Immature natural killer cell (primary cell): ENCODE results near the gene GHRL. TPM values are rescaled to one million over a fixed set of nuclear protein-coding genes. Genes with fewer than 3 reads are reported as not detected.

Experiments
- DNase-seq, 3 donors: peaks; one replicate each; pipeline ENCODE4 v3.0.0; 2022; ENCODE audit warnings: mixed read lengths in 1 of 3
- H3K27ac Mint-ChIP-seq, 6 donors: one replicate each; pipeline ENCODE4 v1.8.0; 2020; ENCODE audit warnings: mixed read lengths in 6 of 6, mild to moderate bottlenecking in 5 of 6, inconsistent platforms in 4 of 6, moderate library complexity in 3 of 6
- H3K27me3 Mint-ChIP-seq, 3 donors: one replicate each; pipeline ENCODE4 v1.8.0; 2020 to 2021; ENCODE audit warnings: low read depth in 3 of 3, mild to moderate bottlenecking in 3 of 3, mixed read lengths in 3 of 3, moderate library complexity in 3 of 3, inconsistent platforms in 1 of 3
- H3K36me3 Mint-ChIP-seq, 3 donors: one replicate each; pipeline ENCODE4 v1.8.0; 2020; ENCODE audit warnings: mixed read lengths in 3 of 3, inconsistent platforms in 2 of 3, mild to moderate bottlenecking in 2 of 3
- H3K4me1 Mint-ChIP-seq, 2 donors: one replicate each; pipeline ENCODE4 v1.8.0; 2020; ENCODE audit warnings: inconsistent platforms in 2 of 2, mild to moderate bottlenecking in 2 of 2, mixed read lengths in 2 of 2, moderate library complexity in 1 of 2
- H3K4me3 Mint-ChIP-seq, 5 donors: one replicate each; pipeline ENCODE4 v1.8.0; 2020; ENCODE audit warnings: mild to moderate bottlenecking in 5 of 5, mixed read lengths in 5 of 5, inconsistent platforms in 3 of 5, moderate library complexity in 3 of 5
- H3K9me3 Mint-ChIP-seq, 6 donors: one replicate each; pipeline ENCODE4 v1.8.0; 2020; ENCODE audit warnings: mild to moderate bottlenecking in 6 of 6, mixed read lengths in 6 of 6, inconsistent platforms in 4 of 6, moderate library complexity in 3 of 6
- polyA plus RNA-seq, 3 donors: library from polyadenylated mRNA; unstranded; fragments of 300-500 nt; fragmentation: Illumina TruSeq; gene quantifications; one replicate each; pipeline ENCODE4 v1.2.3, GENCODE V29; 2021

Gene GHRL
- polyA plus RNA-seq, 3 donors from 2014 or later: 0.94 to 8.3 (median 1.7) TPM

DNA sequence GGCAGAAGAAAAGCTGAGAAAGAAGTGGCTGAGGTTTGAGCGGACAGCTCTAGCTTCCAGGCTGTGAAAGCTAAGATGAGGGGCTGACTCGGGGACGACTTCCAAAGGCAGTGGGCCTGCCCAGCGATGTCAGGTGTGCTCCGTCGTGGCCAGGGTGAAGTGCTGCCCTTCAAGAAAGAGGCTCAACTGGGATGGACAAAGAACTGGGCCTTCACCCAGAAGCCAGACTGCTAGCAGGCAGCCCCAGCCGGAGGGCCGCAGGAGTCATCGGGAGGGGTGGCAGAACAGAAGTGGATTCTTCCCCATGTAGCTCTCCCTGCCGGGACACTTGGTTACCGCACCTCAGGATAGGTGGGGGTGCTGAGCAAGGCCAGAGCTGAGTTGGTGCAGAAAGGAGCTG, 41.3 kb upstream of the GHRL start:
- H3K9me3 Mint-ChIP-seq: no peaks in the 10 kb centered on the region
- H3K27ac Mint-ChIP-seq: no peak overlapping the region
- H3K36me3 Mint-ChIP-seq: no peaks in the 10 kb centered on the region
- DNase-seq: no peak
- H3K4me3 Mint-ChIP-seq: no peak overlapping the region
- no peaks in the 10 kb centered on the region for H3K4me1 Mint-ChIP-seq
- peaks cover 0 to 5% (median 4%) of the 10 kb centered on the region in 3 donors for H3K27me3 Mint-ChIP-seq

DNA sequence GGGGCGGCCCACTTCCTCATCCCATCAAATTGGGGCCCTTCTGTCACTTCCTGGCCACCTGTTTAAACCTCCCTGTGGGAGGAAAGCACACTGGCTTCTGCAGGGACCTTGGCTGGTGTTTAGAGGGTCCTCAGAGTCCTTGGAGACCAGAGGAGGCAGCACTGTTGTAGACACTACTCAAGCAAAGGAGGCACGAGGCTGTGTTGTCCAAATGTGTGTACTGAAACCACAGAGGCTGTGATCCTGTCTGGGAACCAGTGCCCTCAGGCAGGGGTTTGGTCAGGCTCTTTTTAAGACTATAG, 40.6 kb upstream of the GHRL start:
- no peaks in the 10 kb centered on the region for H3K4me1 Mint-ChIP-seq
- peaks cover 0 to 2% (median 0%) of the 10 kb centered on the region in 6 donors for H3K9me3 Mint-ChIP-seq
- H3K27ac Mint-ChIP-seq: no peak overlapping the region
- H3K4me3 Mint-ChIP-seq: no peak overlapping the region
- DNase-seq: no peak
- H3K36me3 Mint-ChIP-seq: no peaks in the 10 kb centered on the region
- peaks cover 0 to 5% (median 4%) of the 10 kb centered on the region in 3 donors for H3K27me3 Mint-ChIP-seq

DNA sequence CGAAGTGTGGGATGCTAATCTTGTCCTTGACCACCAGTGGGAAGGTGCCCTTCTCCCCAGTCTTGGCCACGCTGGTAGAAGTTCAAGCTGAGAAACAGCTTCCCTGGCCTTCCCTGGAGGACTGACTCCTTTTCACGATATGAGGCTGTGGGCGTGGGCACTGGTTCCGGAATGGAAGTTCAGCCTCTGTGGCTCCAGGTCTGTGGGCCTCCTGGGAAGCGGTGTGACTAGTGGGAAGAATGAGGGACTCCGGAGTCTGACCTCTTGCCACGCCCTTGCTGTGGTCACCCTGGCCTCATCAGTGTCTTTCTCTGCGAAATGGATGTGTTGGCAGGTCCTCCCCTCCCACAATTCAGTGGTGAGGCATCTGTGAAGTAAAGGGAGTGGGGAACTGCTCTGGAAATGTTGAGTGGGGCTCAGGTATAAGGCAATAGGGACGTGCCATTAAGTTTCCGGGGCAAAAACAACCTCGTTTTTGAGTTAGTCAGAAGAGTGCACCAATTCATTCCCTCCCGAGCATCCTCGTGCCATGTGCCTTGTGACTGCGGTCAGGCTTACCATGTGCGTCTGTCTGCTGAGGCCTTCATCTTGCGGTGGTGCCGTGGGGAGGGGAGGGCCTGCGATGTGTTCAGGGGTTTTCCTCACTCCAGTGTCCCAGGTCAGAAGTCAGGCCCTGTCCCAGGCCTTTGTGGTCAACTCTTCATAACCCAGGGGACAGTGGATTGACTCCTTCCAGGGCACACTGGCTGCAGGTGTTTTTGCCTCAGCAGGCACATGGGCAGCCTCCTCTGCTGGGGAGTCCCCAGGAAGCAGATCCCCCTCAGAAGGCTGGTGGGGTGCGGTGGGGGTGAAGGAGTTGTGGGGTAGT, 40.0 kb upstream of the GHRL start:
- H3K27me3 Mint-ChIP-seq: peaks cover 0 to 5% (median 4%) of the 10 kb centered on the region in 3 donors
- no peak overlapping the region for H3K4me3 Mint-ChIP-seq
- no peak overlapping the region for H3K27ac Mint-ChIP-seq
- H3K36me3 Mint-ChIP-seq: no peaks in the 10 kb centered on the region
- DNase-seq: no peak
- no peaks in the 10 kb centered on the region for H3K4me1 Mint-ChIP-seq
- peaks cover 0 to 2% (median 0%) of the 10 kb centered on the region in 6 donors for H3K9me3 Mint-ChIP-seq

DNA sequence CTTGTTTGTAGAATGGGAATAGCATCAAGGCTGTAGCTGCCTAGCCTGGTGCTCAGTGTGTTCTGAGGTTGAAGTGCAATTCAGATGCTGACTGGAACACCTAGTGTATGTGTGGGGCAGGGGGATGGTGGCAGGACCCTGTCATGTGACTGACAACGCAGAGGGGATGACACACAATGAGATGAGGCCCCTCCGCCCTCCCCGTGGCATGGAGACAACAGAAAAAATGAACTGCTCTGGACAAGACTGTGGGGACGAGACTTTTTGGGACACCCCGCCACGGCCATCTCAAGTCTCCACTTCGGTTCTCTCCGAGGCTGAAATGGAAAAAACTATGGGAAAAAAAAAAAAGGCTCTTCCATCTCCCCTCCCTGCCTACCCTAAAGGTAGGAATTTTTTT, 38.6 kb upstream of the GHRL start:
- no peak overlapping the region for H3K27ac Mint-ChIP-seq

DNA sequence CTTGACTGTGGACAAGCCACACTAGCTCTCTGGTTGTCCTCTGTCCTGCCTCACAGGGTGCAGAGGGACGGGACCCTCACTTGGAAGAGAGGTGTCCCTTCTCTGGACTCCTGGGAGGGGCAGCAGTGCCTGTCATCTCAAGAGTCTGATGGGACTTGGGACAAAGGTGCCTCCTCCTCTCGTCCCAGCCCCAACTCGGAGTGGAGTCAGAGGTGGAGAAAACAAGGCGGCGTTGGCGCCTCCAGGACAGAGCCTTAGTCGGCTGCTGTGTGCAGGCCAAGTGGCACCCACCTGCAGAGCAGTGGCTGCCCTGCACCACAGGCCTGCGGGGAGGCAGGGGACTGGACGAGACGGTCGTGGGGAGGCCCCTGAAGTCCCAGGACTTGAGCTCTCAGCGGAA, 37.6 kb upstream of the GHRL start:
- Mint-ChIP-seq H3K27me3 (peaks cover 4 to 8% (median 4%) of the 10 kb centered on the region in 3 donors), H3K27ac (no peak overlapping the region), H3K4me3 (no peak overlapping the region), H3K36me3 (no peaks in the 10 kb centered on the region), H3K9me3 (peaks cover 0 to 2% (median 0%) of the 10 kb centered on the region in 6 donors), H3K4me1 (no peaks in the 10 kb centered on the region)
- DNase-seq: no peak

More for the DNA sequence above, 38.6 kb upstream of the GHRL start:
- Mint-ChIP-seq H3K9me3 (peaks cover 0 to 2% (median 0%) of the 10 kb centered on the region in 6 donors), H3K27me3 (peaks cover 2 to 5% (median 4%) of the 10 kb centered on the region in 3 donors), H3K4me3 (no peak overlapping the region), H3K36me3 (no peaks in the 10 kb centered on the region), H3K4me1 (no peaks in the 10 kb centered on the region)
- no peak for DNase-seq

DNA sequence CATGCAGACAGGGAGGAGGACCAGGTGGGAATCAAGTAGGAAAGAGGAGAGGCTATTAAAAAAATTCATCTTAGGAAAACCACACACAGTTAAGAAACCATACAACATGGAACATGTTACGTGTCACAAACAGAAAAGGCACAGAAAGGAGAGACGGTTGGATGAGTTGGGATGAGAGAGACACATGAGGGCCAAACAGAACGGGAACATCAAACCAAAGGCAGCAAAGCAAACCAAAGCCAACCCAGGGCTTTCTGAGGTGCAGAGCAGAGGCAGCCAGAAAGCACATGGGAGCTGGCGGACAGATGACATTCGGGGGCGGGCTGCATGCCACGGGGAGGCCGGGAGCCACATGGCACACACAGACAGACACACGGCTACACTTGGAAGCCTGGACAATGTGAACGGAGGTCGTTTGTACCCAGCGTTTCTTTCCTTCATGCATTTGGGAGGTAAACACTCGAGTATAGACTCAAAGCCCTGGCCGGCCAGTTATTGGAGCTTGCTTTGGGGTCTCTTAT, 36.8 kb upstream of the GHRL start:
- Mint-ChIP-seq H3K9me3 (peaks cover 0 to 2% (median 0%) of the 10 kb centered on the region in 6 donors), H3K27ac (no peak overlapping the region), H3K4me1 (no peaks in the 10 kb centered on the region), H3K27me3 (peaks cover 2 to 8% (median 5%) of the 10 kb centered on the region in 3 donors), H3K36me3 (no peaks in the 10 kb centered on the region), H3K4me3 (no peak overlapping the region)
- DNase-seq: no peak

DNA sequence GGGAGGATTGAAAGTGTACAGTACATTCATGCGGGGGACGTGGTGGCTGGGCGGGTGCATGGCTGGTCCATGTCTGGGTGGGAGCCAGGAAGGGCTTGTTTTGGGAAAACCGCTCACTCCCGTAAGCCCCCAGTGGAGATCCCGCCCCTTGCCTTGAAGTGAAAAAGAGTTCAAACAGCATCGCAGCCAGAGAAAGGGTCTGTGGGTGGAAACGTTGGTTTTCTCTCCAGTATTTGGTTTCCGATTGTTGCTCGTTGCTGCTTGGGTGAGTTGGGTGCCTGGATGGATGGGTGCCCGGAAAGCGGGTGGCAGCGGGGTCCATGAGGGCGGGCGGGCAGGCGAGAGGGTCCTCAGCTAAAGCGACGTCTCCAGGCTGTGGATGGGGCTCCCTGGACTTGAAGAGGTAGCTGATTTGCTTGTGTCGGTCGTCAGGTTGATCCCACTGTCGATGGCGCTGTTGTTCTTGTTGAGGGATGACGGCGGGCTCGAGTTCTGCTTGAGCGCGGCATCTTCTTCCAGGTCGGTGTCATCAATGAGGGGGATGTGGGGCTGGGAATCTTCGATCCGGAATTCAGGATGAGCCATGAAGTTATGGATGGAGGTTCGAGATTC, 35.8 kb upstream of the GHRL start:
- no peaks in the 10 kb centered on the region for H3K36me3 Mint-ChIP-seq
- H3K27ac Mint-ChIP-seq: no peak overlapping the region
- H3K27me3 Mint-ChIP-seq: peaks cover 2 to 8% (median 8%) of the 10 kb centered on the region in 3 donors
- no peak for DNase-seq
- no peaks in the 10 kb centered on the region for H3K4me1 Mint-ChIP-seq
- H3K4me3 Mint-ChIP-seq: no peak overlapping the region
- peaks cover 0 to 2% (median 0%) of the 10 kb centered on the region in 6 donors for H3K9me3 Mint-ChIP-seq

DNA sequence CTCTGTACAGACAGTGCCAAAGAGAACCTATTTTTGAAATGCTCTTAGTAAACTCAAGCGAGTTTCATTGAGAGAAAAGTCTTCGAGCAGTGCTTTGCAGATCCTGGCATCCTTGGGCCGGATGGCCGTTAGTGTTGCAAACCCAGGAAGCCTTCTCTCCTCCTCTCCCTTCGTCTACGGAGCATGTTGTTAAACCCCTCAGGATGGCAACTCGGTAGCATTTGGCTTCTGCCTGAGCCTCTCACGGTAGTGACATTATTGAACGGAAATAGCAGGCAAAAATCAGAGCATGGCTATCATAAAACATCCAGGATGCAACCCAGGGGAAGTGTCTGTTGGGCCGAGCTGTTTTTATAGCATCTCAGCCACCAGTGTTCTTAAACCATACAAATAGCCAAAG, 34.8 kb upstream of the GHRL start:
- DNase-seq: no peak
- Mint-ChIP-seq H3K36me3 (no peaks in the 10 kb centered on the region), H3K27me3 (peaks cover 2 to 10% (median 7%) of the 10 kb centered on the region in 3 donors), H3K4me3 (no peak overlapping the region), H3K27ac (no peak overlapping the region), H3K9me3 (peaks cover 0 to 2% (median 0%) of the 10 kb centered on the region in 6 donors), H3K4me1 (no peaks in the 10 kb centered on the region)

DNA sequence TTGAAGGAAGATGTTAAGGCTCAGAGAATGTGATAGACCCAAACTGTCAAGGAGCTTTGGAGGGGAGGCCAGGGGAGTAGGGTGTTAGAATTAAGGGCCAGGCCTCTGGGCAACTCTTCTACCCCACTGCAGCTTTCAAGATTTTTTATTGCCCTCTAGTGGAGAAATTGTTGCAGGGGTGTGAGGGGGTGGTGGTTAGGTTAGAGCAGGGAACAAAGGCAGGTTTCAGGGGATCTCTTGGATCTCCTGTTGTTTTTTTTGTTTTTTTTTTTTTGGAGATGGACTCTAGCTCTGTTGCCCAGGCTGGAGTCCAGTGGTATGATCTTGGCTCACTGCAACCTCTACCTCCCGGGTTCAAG, 29.6 kb upstream of the GHRL start:
- Mint-ChIP-seq H3K4me3 (peak overlapping the region in 2 of 5 donors; percentile 21 to 93), H3K27ac (peak overlapping the region in 3 of 6 donors; percentile 62 to 96 (median 91)), H3K9me3 (no peaks in the 10 kb centered on the region), H3K4me1 (peaks cover 28 to 45% of the 10 kb centered on the region in 2 donors), H3K36me3 (peaks cover 0 to 3% (median 0%) of the 10 kb centered on the region in 3 donors), H3K27me3 (peaks cover 6 to 13% (median 6%) of the 10 kb centered on the region in 3 donors)
- no peak for DNase-seq

DNA sequence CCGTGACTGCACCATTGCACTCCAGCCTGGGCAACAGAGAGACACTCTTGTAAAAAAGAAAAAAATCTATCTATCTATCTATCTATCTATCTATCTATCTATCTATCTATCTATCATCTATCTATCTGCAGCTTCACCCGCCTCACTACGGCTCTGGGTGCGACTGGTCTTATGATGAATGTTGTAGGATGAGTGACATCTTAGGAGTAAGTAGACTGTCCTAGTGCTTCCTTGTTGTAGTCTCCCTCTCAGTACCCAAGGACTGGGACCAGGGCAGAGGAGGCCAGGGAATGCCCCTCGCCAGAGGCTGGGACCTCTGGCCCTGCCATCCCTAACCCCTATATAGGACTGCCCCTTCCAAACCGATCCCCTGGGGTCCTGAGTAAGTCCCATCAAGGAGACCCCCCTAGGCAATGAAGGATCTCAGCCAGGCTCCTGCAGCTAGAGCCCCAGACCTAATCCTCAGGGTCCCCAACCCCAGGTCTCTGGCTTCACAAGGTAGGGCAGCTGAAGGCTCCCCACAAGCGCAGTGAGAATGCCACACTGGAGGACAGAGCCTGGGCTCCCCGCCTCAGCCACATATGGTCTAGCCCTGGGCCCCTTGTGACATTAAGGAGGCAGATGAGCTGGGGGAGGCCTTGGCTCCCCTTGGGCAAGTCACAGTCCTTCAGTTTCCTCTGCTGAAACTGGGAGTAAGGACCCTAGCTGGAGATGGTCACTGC, 29.0 kb upstream of the GHRL start:
- H3K4me3 Mint-ChIP-seq: peak overlapping the region; percentile 90 to 93 (median 92)
- H3K36me3 Mint-ChIP-seq: peaks cover 0 to 4% (median 0%) of the 10 kb centered on the region in 3 donors
- H3K27ac Mint-ChIP-seq: peak overlapping the region; percentile 62 to 97 (median 91)
- no peak for DNase-seq
- H3K4me1 Mint-ChIP-seq: peaks cover 30 to 47% of the 10 kb centered on the region in 2 donors
- H3K27me3 Mint-ChIP-seq: peaks cover 6 to 12% (median 6%) of the 10 kb centered on the region in 3 donors
- no peaks in the 10 kb centered on the region for H3K9me3 Mint-ChIP-seq

DNA sequence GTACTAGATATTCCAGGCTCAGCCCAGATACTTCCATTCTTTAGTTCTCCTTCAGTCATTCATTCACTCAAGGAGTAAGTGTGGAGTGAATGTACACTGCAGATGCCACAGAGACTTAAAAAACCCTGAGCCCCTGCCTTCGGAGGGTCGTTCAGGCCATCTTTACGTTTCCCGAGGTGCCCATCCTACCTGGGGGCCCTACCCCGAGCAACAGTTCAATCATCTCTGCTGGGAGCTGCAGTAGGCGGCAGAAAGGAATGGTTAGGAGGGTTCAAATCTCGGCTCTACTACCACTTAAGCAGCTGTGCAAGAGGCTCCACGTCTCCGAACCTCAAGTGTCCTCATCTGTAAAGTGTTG, 27.6 kb upstream of the GHRL start:
- Mint-ChIP-seq H3K9me3 (no peaks in the 10 kb centered on the region), H3K27ac (peak overlapping the region; percentile 88 to 97 (median 91)), H3K27me3 (peaks cover 3 to 8% (median 6%) of the 10 kb centered on the region in 3 donors), H3K36me3 (peaks cover 0 to 7% (median 0%) of the 10 kb centered on the region in 3 donors), H3K4me3 (peak overlapping the region; percentile 90 to 93 (median 92)), H3K4me1 (peaks cover 30 to 47% of the 10 kb centered on the region in 2 donors)
- DNase-seq: no peak

DNA sequence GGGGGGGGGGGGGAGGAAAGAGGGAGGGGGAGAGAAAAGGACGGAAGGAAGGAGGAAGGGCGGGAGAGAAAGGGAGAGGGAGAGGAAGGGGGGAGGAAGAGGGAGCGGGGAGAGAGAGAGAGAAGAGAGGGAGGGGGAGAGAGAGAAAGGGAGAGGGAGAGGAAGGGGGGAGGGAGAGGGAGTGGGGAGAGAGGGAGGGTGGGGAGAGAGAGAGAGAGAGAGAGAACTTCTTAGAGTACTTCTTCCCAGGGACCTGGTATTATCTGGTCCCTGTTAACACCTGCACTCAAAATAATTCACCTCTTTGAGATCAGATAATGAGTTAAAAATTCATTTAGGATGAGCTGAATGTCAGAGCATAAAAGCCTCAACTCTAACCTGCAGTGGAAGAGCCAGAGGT, 27.1 kb upstream of the GHRL start:
- Mint-ChIP-seq H3K4me3 (peak overlapping the region; percentile 90 to 93 (median 92)), H3K27ac (peak overlapping the region; percentile 88 to 97 (median 91)), H3K9me3 (no peaks in the 10 kb centered on the region), H3K4me1 (peaks cover 30 to 47% of the 10 kb centered on the region in 2 donors), H3K27me3 (peaks cover 3 to 8% (median 6%) of the 10 kb centered on the region in 3 donors), H3K36me3 (peaks cover 0 to 10% (median 1%) of the 10 kb centered on the region in 3 donors)
- no peak for DNase-seq

DNA sequence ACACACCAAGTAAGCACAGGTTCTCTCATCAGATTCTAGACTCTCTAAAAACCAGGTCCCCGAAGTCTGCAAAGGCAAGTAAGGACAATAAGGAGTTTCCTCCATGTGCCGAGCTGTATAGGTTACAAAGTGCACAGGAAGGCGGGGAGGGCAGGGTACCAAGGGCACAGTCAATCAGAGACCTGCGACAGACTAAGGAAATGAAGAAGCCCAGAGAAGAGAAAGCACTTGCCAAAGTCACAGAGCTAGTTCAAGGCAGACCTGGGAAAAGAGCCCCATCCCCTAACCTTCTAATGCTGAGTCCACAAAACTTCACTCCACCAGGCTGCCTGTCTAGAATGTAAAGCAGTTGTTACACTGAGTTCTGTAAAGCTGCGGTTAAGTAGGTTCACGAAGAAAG, 26.5 kb upstream of the GHRL start:
- H3K9me3 Mint-ChIP-seq: no peaks in the 10 kb centered on the region
- peaks cover 3 to 7% (median 6%) of the 10 kb centered on the region in 3 donors for H3K27me3 Mint-ChIP-seq
- DNase-seq: no peak
- H3K27ac Mint-ChIP-seq: peak overlapping the region in 3 of 6 donors; percentile 36 to 89 (median 74)
- peaks cover 30 to 47% of the 10 kb centered on the region in 2 donors for H3K4me1 Mint-ChIP-seq
- H3K4me3 Mint-ChIP-seq: peak overlapping the region; percentile 69 to 81 (median 77)
- H3K36me3 Mint-ChIP-seq: peaks cover 0 to 15% (median 7%) of the 10 kb centered on the region in 3 donors
